HEK293 (cell line): Measurements from ENCODE around the gene CENPF.

Experiments used
- AEBP2 ChIP-seq: fragments of 450-650 bp; formaldehyde crosslinking; IDR thresholded peaks from 2 replicates; pipeline ENCODE4 v1.5.1; 2016; ENCODE audit warnings: missing biosample characterization, missing genetic modification characterization, borderline replicate concordance
- HOXA7 ChIP-seq: sonication (generic); formaldehyde crosslinking; IDR thresholded peaks from 2 replicates; pipeline ENCODE4 v1.8.1; 2022; ENCODE audit warnings: missing genetic modification reagents, borderline replicate concordance
- KLF1 ChIP-seq: fragments of 450-650 bp; formaldehyde crosslinking; IDR thresholded peaks from 2 replicates; pipeline ENCODE4 v1.5.1; 2016; ENCODE audit warnings: missing biosample characterization, missing genetic modification characterization
- KLF10 ChIP-seq: fragments of 450-650 bp; IDR thresholded peaks from 2 replicates; pipeline ENCODE4 v1.5.1; 2018; ENCODE audit warnings: missing biosample characterization, mild to moderate bottlenecking, missing genetic modification characterization
- KLF17 ChIP-seq: fragments of 450-650 bp; formaldehyde crosslinking; IDR thresholded peaks from 2 replicates; pipeline ENCODE4 v1.5.1; 2016; ENCODE audit warnings: missing biosample characterization, missing genetic modification characterization
- PRDM10 ChIP-seq: fragments of 450-650 bp; formaldehyde crosslinking; IDR thresholded peaks from 2 replicates; pipeline ENCODE4 v1.5.1; 2016; ENCODE audit warnings: missing biosample characterization, missing genetic modification characterization
- SCRT1 ChIP-seq: fragments of 450-650 bp; formaldehyde crosslinking; IDR thresholded peaks from 2 replicates; pipeline ENCODE4 v1.5.1; 2016; ENCODE audit warnings: missing biosample characterization, missing genetic modification characterization, borderline replicate concordance
- SP7 ChIP-seq: fragments of 450-650 bp; formaldehyde crosslinking; IDR thresholded peaks from 2 replicates; pipeline ENCODE4 v1.5.1; 2016; ENCODE audit warnings: missing biosample characterization, missing genetic modification characterization
- TCF7L2 ChIP-seq: IDR thresholded peaks from 2 replicates; pipeline ENCODE4 v1.6.1; 2011; ENCODE audit warnings: low read depth, mild to moderate bottlenecking, inconsistent platforms, low read length, moderate library complexity, borderline replicate concordance
- ZBTB17 ChIP-seq: fragments of 450-650 bp; formaldehyde crosslinking; IDR thresholded peaks from 2 replicates; pipeline ENCODE4 v1.5.1; 2016; ENCODE audit warnings: missing biosample characterization, missing genetic modification characterization
- ZBTB21 ChIP-seq: fragments of 450-650 bp; formaldehyde crosslinking; IDR thresholded peaks from 2 replicates; pipeline ENCODE4 v1.5.1; 2017; ENCODE audit warnings: missing biosample characterization, missing genetic modification characterization
- ZBTB26 ChIP-seq: fragments of 450-650 bp; formaldehyde crosslinking; optimal IDR thresholded peaks from 2 replicates; pipeline ENCODE3; 2016; ENCODE audit warnings: missing biosample characterization, mild to moderate bottlenecking, missing genetic modification characterization
- ZIC2 ChIP-seq: fragments of 450-650 bp; formaldehyde crosslinking; IDR thresholded peaks from 2 replicates; pipeline ENCODE4 v1.5.1; 2016; ENCODE audit warnings: missing biosample characterization, missing genetic modification characterization
- ZNF133 ChIP-seq: fragments of 450-650 bp; formaldehyde crosslinking; IDR thresholded peaks from 2 replicates; pipeline ENCODE4 v1.5.1; 2016; ENCODE audit warnings: missing biosample characterization, missing genetic modification characterization
- ZNF16 ChIP-seq: fragments of 450-650 bp; formaldehyde crosslinking; IDR thresholded peaks from 2 replicates; pipeline ENCODE4 v1.5.1; 2016; ENCODE audit warnings: low read depth, missing biosample characterization, missing genetic modification characterization
- ZNF184 ChIP-seq: fragments of 450-650 bp; IDR thresholded peaks from 2 replicates; pipeline ENCODE4 v1.5.1; 2018; ENCODE audit warnings: missing biosample characterization, mild to moderate bottlenecking, missing genetic modification characterization
- ZNF221 ChIP-seq: fragments of 450-650 bp; formaldehyde crosslinking; IDR thresholded peaks from 2 replicates; pipeline ENCODE4 v1.5.1; 2017; ENCODE audit warnings: missing biosample characterization, missing genetic modification characterization, borderline replicate concordance
- ZNF266 ChIP-seq: fragments of 450-650 bp; formaldehyde crosslinking; IDR thresholded peaks from 2 replicates; pipeline ENCODE4 v1.5.1; 2016; ENCODE audit warnings: missing biosample characterization, missing genetic modification characterization, low read depth
- ZNF341 ChIP-seq: fragments of 450-650 bp; formaldehyde crosslinking; IDR thresholded peaks from 2 replicates; pipeline ENCODE4; 2016; ENCODE audit warnings: low read depth, missing biosample characterization, missing genetic modification characterization
- ZNF488 ChIP-seq: fragments of 450-650 bp; formaldehyde crosslinking; IDR thresholded peaks from 2 replicates; pipeline ENCODE4 v1.5.1; 2016; ENCODE audit warnings: missing biosample characterization, missing genetic modification characterization
- ZNF513 ChIP-seq: fragments of 450-650 bp; IDR thresholded peaks from 2 replicates; pipeline ENCODE4 v1.5.1; 2018; ENCODE audit warnings: missing biosample characterization, missing genetic modification characterization
- ZNF521 ChIP-seq: fragments of 450-650 bp; formaldehyde crosslinking; IDR thresholded peaks from 2 replicates; pipeline ENCODE4 v1.5.1; 2017; ENCODE audit warnings: missing biosample characterization, mild to moderate bottlenecking, missing genetic modification characterization
- ZNF530 ChIP-seq: fragments of 450-650 bp; formaldehyde crosslinking; IDR thresholded peaks from 2 replicates; pipeline ENCODE4 v1.5.1; 2016; ENCODE audit warnings: low read depth, missing biosample characterization, missing genetic modification characterization
- ZNF561 ChIP-seq: fragments of 450-650 bp; IDR thresholded peaks from 2 replicates; pipeline ENCODE4 v1.5.1; 2018; ENCODE audit warnings: missing biosample characterization, missing genetic modification characterization, borderline replicate concordance
- ZNF645 ChIP-seq: fragments of 450-650 bp; formaldehyde crosslinking; IDR thresholded peaks from 2 replicates; pipeline ENCODE4; 2016; ENCODE audit warnings: missing biosample characterization, missing genetic modification characterization
- ZNF658 ChIP-seq: fragments of 450-650 bp; formaldehyde crosslinking; IDR thresholded peaks from 2 replicates; pipeline ENCODE4; 2016; ENCODE audit warnings: missing biosample characterization, missing genetic modification characterization

Gene CENPF

GRCh38 chr1:214602764-214603657 lies at the start of gene CENPF (continued):
- TF ChIP-seq PRDM10 (tag by site-specific recombination) = peak; percentile 86
- TF ChIP-seq ZIC2 = no peak
- no peak for TF ChIP-seq ZNF658 (tag by site-specific recombination)
- 0 out of 2 replicates have a peak, but pooled peaks have one; percentile 4 for TF ChIP-seq ZNF513 (tag by site-specific recombination)
- no peak for TF ChIP-seq ZNF16 (tag by site-specific recombination)
- peak; percentile 53; the same call in 1 of the 2 replicates for TF ChIP-seq KLF17 (tag by site-specific recombination)
- no peak for TF ChIP-seq ZNF645
- no peak for TF ChIP-seq HOXA7 (CRISPR knock-in tag)
- no peak; the same call in 1 of the 2 replicates for TF ChIP-seq ZNF561
- no peak for TF ChIP-seq ZNF521 (tag by site-specific recombination)
- no peak for TF ChIP-seq ZNF488 (tag by site-specific recombination)
- TF ChIP-seq ZBTB21 = 0 out of 2 replicates have a peak, but pooled peaks have one; percentile 16
- TF ChIP-seq SP7 (tag by site-specific recombination) = peak; percentile 71
- TF ChIP-seq ZNF530 (tag by site-specific recombination) = no peak
- peak; percentile 63 for TF ChIP-seq ZBTB26 (tag by site-specific recombination)
- TF ChIP-seq ZNF184 (tag by site-specific recombination) = no peak
- no peak; the same call in 1 of the 2 replicates for TF ChIP-seq ZNF341
- TF ChIP-seq ZBTB17 (tag by site-specific recombination) = peak; percentile 84
- no peak; the same call in 1 of the 2 replicates for TF ChIP-seq TCF7L2
- no peak; the same call in 1 of the 2 replicates for TF ChIP-seq KLF10 (tag by site-specific recombination)
- no peak for TF ChIP-seq AEBP2 (tag by site-specific recombination)
- TF ChIP-seq ZNF133 (tag by site-specific recombination) = no peak
- TF ChIP-seq KLF1 (tag by site-specific recombination) = no peak
- TF ChIP-seq ZNF221 (tag by site-specific recombination) = no peak
- TF ChIP-seq SCRT1 (tag by site-specific recombination) = no peak
- no peak for TF ChIP-seq ZNF266 (tag by site-specific recombination)
